ENCODE results near the gene DGKB.

GRCh38 chr7:14767716-14768425 lies 134.7 kb downstream of the DGKB start:
- TF ChIP-seq EZH2 (optimal IDR thresholded peaks at IDR 0.05; ENCODE audit: low read depth, low read length): no peak
- no peak for TF ChIP-seq CTCF (IDR thresholded peaks at IDR 0.05; ENCODE audit: low read length)

All from MM.1S (cell line).